Hepatocyte (in vitro differentiated cells): ENCODE data around the gene SEPTIN11. TPM values are rescaled to one million over a fixed set of nuclear protein-coding genes. Genes with fewer than 3 reads are reported as not detected.

Source experiments
- DNase-seq: peaks from one replicate; pipeline ENCODE4 v3.0.0-alpha.2; 2016; ENCODE audit warnings: low spot score
- H2AFZ ChIP-seq: fragments of 200-600 bp; sonication (generic); 2 replicates; pipeline ENCODE4 v1.6.0; 2016; ENCODE audit warnings: antibody characterized with exemption, mild to moderate bottlenecking
- H3K27ac ChIP-seq: fragments of 200-600 bp; sonication (generic); 2 replicates; pipeline ENCODE4 v1.5.1; 2016; ENCODE audit warnings: mild to moderate bottlenecking
- H3K27me3 ChIP-seq: fragments of 200-600 bp; sonication (generic); 2 replicates; pipeline ENCODE4 v1.6.1; 2016
- H3K36me3 ChIP-seq: fragments of 200-600 bp; sonication (generic); replicated peaks from 2 replicates; pipeline ENCODE4 v1.5.1; 2016; ENCODE audit warnings: low read depth; ENCODE audit not compliant: insufficient read depth
- H3K4me1 ChIP-seq: fragments of 200-600 bp; sonication (generic); 2 replicates; pipeline ENCODE4 v1.5.1; 2016; ENCODE audit warnings: mild to moderate bottlenecking, moderate library complexity; ENCODE audit not compliant: insufficient read depth
- H3K4me2 ChIP-seq: fragments of 200-600 bp; sonication (generic); 2 replicates; pipeline ENCODE4 v1.6.0; 2016
- H3K4me3 ChIP-seq: fragments of 200-600 bp; sonication (generic); 2 replicates; pipeline ENCODE4 v1.5.1; 2016; ENCODE audit warnings: mild to moderate bottlenecking
- H3K79me2 ChIP-seq: fragments of 200-600 bp; sonication (generic); 2 replicates; pipeline ENCODE4 v1.6.0; 2017; ENCODE audit warnings: mild to moderate bottlenecking
- H3K9me2 ChIP-seq: fragments of 200-600 bp; sonication (generic); replicated peaks from 2 replicates; pipeline ENCODE4 v1.6.0; 2017; ENCODE audit warnings: mild to moderate bottlenecking; ENCODE audit not compliant: insufficient read depth
- H3K9me3 ChIP-seq: fragments of 200-600 bp; sonication (generic); 2 replicates; pipeline ENCODE4 v1.5.1; 2016; ENCODE audit warnings: low read depth, mild to moderate bottlenecking
- H4K20me1 ChIP-seq: fragments of 200-600 bp; sonication (generic); 2 replicates; pipeline ENCODE4 v1.6.0; 2016; ENCODE audit warnings: mild to moderate bottlenecking; ENCODE audit not compliant: insufficient read depth, poor library complexity, severe bottlenecking
- EZH2 ChIP-seq: fragments of 200-600 bp; sonication (generic); IDR thresholded peaks from 2 replicates; pipeline ENCODE4 v1.6.1; 2016; ENCODE audit warnings: antibody characterized with exemption, mild to moderate bottlenecking, borderline replicate concordance
- EZH2phosphoT487 ChIP-seq: fragments of 200-600 bp; sonication (generic); IDR thresholded peaks from one replicate; pipeline ENCODE4 v1.6.1; 2018; ENCODE audit warnings: antibody characterized with exemption, mild to moderate bottlenecking, low read depth, moderate library complexity; ENCODE audit not compliant: unreplicated experiment, severe bottlenecking
- WGBS: methylation state at CpG from one replicate; pipeline ENCODE4 v1.1.6; 2016; ENCODE audit warnings: low lambda C conversion rate; ENCODE audit errors: missing lambda C conversion rate; 5-methylcytosine and 5-hydroxymethylcytosine counted together
- polyA plus RNA-seq: library from polyadenylated mRNA; unstranded; fragments of >200 nt; fragmentation: Nextera tagmentation; extraction: Ambion mirVana; gene quantifications from 2 replicates; pipeline ENCODE4 v1.2.1, GENCODE V29; 2016
- total RNA-seq: library from RNA; depleted of rRNA; stranded (reverse); fragments of >200 nt; gene quantifications from 2 replicates; pipeline ENCODE4 v1.2.3, GENCODE V29; 2014
- TF ChIP-seq, protein P1 (sequence below): fragments of 200-600 bp; sonication (generic); IDR thresholded peaks from 2 replicates; pipeline ENCODE4 v1.5.1; 2016; ENCODE audit warnings: antibody characterized with exemption, mild to moderate bottlenecking; ENCODE audit not compliant: poor library complexity

Gene SEPTIN11
- total and polyA plus RNA-seq, 2 experiments from 2014 or later, result 68.3 to 146 TPM

DNA sequence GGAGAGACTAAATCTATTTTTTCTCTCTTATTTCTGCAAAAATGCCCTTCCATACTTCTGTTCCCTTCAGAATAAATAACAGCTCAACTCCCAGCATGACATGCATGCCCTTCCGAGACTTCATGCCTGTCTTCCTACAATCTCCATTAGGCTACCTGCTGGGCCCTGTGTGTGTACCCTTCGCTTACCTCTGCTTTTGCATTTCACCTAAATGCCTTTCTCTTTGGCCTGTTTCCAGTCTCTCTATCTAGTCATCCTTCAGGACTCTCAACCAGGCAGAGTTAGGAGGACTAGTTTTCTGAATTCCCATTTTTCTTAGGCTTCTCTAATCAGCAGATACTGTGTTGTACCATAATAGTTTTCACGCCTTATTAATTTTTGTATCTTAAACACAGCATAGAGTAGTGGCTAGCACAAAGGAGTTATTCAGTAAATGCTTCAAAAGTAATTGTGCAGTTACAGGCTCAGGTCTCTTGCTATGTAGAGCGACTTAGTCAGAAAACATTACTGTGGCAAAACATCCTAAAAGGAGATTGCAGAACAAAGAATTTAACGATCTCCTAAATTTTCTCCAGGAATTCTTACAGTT lies 20.5 kb downstream of the SEPTIN11 start:
- no peak overlapping the region for H3K27ac ChIP-seq
- no peak overlapping the region for H2AFZ ChIP-seq
- H3K4me3 ChIP-seq, result no peak overlapping the region
- H3K79me2 ChIP-seq, result peaks cover 100% of the 10 kb centered on the region
- no peaks in the 10 kb centered on the region for H3K9me3 ChIP-seq
- H3K4me1 ChIP-seq, result no peaks in the 10 kb centered on the region
- DNase-seq, result no peak
- H3K9me2 ChIP-seq, result no peaks in the 10 kb centered on the region
- H3K4me2 ChIP-seq, result no peak overlapping the region
- no peaks in the 10 kb centered on the region for H3K27me3 ChIP-seq
- H3K36me3 ChIP-seq, result no peaks in the 10 kb centered on the region
- no peaks in the 10 kb centered on the region for H4K20me1 ChIP-seq
- WGBS, result 91% methylated on average over 5 of the region's 5 CpGs
- TF ChIP-seq, protein P1, sequence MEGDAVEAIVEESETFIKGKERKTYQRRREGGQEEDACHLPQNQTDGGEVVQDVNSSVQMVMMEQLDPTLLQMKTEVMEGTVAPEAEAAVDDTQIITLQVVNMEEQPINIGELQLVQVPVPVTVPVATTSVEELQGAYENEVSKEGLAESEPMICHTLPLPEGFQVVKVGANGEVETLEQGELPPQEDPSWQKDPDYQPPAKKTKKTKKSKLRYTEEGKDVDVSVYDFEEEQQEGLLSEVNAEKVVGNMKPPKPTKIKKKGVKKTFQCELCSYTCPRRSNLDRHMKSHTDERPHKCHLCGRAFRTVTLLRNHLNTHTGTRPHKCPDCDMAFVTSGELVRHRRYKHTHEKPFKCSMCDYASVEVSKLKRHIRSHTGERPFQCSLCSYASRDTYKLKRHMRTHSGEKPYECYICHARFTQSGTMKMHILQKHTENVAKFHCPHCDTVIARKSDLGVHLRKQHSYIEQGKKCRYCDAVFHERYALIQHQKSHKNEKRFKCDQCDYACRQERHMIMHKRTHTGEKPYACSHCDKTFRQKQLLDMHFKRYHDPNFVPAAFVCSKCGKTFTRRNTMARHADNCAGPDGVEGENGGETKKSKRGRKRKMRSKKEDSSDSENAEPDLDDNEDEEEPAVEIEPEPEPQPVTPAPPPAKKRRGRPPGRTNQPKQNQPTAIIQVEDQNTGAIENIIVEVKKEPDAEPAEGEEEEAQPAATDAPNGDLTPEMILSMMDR, result no peak
- TF ChIP-seq EZH2phosphoT487 (no peak), EZH2 (no peak)

DNA sequence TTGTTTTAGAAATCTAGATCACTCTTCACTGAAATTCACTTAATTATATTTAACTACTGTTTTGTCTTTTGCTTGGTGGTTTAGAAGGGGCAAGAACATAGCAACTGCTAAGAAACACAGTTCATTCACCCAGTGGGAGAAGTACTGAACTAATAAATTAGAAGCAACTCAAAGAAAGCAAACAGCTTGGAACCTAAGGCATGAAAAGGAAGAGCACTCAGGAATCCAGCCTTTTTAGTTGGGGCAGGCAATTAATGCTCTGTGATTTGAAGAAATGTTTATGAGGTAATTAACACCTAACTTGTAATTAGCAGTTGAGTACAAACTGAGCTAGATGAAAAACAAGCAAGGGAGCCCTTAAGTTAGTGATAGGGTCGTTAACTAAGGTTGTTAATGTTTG lies 22.8 kb downstream of the SEPTIN11 start:
- DNase-seq, result no peak
- Histone ChIP-seq H3K36me3 (no peaks in the 10 kb centered on the region), H3K9me2 (no peaks in the 10 kb centered on the region), H3K4me3 (no peak overlapping the region), H3K79me2 (peaks cover 100% of the 10 kb centered on the region), H4K20me1 (no peaks in the 10 kb centered on the region), H2AFZ (no peak overlapping the region), H3K27me3 (no peaks in the 10 kb centered on the region), H3K4me2 (no peak overlapping the region), H3K9me3 (no peaks in the 10 kb centered on the region), H3K27ac (no peak overlapping the region), H3K4me1 (no peaks in the 10 kb centered on the region)
- TF ChIP-seq EZH2phosphoT487, result no peak
- TF ChIP-seq EZH2, result no peak
- TF ChIP-seq, protein P1, result no peak
- WGBS, result 85% methylated on average over 1 of the region's 1 CpG

DNA sequence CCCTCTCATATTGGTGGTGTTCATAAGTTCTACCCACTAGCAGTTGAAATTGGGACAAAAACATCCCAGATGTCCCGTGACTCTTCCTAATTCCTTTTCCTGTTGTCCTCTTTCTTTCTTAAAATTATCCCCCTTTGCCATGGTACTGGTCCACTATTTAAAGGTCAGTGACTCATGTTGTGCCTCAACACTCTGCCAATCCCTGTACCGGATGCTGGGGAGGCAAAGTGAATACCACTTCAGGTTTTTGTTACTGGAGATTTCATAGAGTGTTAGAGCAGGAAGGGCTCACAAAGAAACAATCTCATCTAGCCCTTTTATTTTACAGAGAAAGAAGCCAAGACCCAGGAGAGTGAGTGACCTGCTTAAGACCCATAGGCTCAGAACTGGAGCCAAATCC lies 24.6 kb downstream of the SEPTIN11 start:
- WGBS, result 96% methylated on average over 2 of the region's 2 CpGs
- H3K4me2 ChIP-seq, result no peak overlapping the region

More for the DNA sequence above, 24.6 kb downstream of the SEPTIN11 start:
- H4K20me1 ChIP-seq, result no peaks in the 10 kb centered on the region
- no peaks in the 10 kb centered on the region for H3K36me3 ChIP-seq
- no peaks in the 10 kb centered on the region for H3K27me3 ChIP-seq
- no peaks in the 10 kb centered on the region for H3K9me3 ChIP-seq
- H2AFZ ChIP-seq, result no peak overlapping the region
- no peaks in the 10 kb centered on the region for H3K4me1 ChIP-seq
- DNase-seq, result no peak
- no peaks in the 10 kb centered on the region for H3K9me2 ChIP-seq
- H3K27ac ChIP-seq, result no peak overlapping the region
- TF ChIP-seq EZH2phosphoT487 (no peak), EZH2 (no peak)
- TF ChIP-seq, protein P1, result no peak
- H3K4me3 ChIP-seq, result no peak overlapping the region
- peaks cover 100% of the 10 kb centered on the region for H3K79me2 ChIP-seq
